Stomach (tissue), 4 donors: Measurements from ENCODE around the gene FAM90A1.
"Not testable (repeated sequence)": the region's sequence is repeated elsewhere in the genome, so short reads cannot be mapped to it uniquely, and the experiment has no call there.

Experiments
- POLR2A ChIP-seq, 4 donors: fragments of 450-650 bp; IDR thresholded peaks; one replicate each; pipeline ENCODE4 v1.6.1; 2016; ENCODE audit warnings: antibody characterized with exemption in 4 of 4, control low read depth in 2 of 4, mild to moderate bottlenecking in 1 of 4, moderate library complexity in 1 of 4
- POLR2AphosphoS5 ChIP-seq, 3 donors: sonication (generic); formaldehyde crosslinking; IDR thresholded peaks; one replicate each; pipeline ENCODE4 v1.6.1; 2016; ENCODE audit warnings: antibody characterized with exemption in 3 of 3

GRCh38 chr12:8179989-8180585 is 47.3 kb downstream of the FAM90A1 start:
- not testable (repeated sequence) for TF ChIP-seq POLR2A (IDR thresholded peaks at IDR 0.05)
- peak in 1 of 3 donors; percentile 55 for TF ChIP-seq POLR2AphosphoS5 (IDR thresholded peaks at IDR 0.05)
